Bronchial epithelial cell (primary cell): ENCODE data around the gene SH3D19. TPM values are rescaled to one million over a fixed set of nuclear protein-coding genes. Genes with fewer than 3 reads are reported as not detected.
"Not testable (repeated sequence)": the region's sequence is repeated elsewhere in the genome, so short reads cannot be mapped to it uniquely, and the experiment has no call there.

ENCODE experiments used
- DNase-seq: peaks from one replicate; pipeline ENCODE4 v3.0.0-alpha.2; 2010; ENCODE audit warnings: low read depth
- FAIRE-seq: peaks from 2 replicates; lab custom pipeline; 2011; peaks lifted over from hg19 to GRCh38; lab: Jason Lieb, UNC
- H3K27me3 ChIP-seq: 2 replicates; pipeline ENCODE4 v1.5.1; 2011; ENCODE audit warnings: low read length; ENCODE audit not compliant: control insufficient read depth, insufficient read depth
- H3K36me3 ChIP-seq: 2 replicates; pipeline ENCODE4 v1.5.1; 2011; ENCODE audit warnings: low read length; ENCODE audit not compliant: control insufficient read depth, insufficient read depth
- H3K4me3 ChIP-seq: 2 replicates; pipeline ENCODE4 v1.5.1; 2011; ENCODE audit warnings: mild to moderate bottlenecking, low read depth, low read length, control low read depth
- CTCF ChIP-seq: IDR thresholded peaks from 2 replicates; pipeline ENCODE4 v1.5.1; 2011; ENCODE audit warnings: mild to moderate bottlenecking, moderate library complexity, low read length, control low read depth, inconsistent platforms; ENCODE audit not compliant: insufficient read depth, severe bottlenecking
- total RNA-seq: library from RNA; depleted of rRNA; stranded (reverse); fragments of >200 nt; gene quantifications from 2 replicates; pipeline ENCODE4 v1.2.1, GENCODE V29; 2014

SH3D19 gene
- total RNA-seq, 1 donor from 2014 or later = 13.2 TPM

GRCh38 chr4:151092488-151092887 is 232.9 kb downstream of the SH3D19 start:
- no peak overlapping the region for H3K4me3 ChIP-seq

GRCh38 chr4:151091047-151091446 is 234.4 kb downstream of the SH3D19 start:
- FAIRE-seq (no peak), DNase-seq (peak; percentile 74)
- TF ChIP-seq CTCF = no peak
- no peaks in the 10 kb centered on the region for H3K27me3 ChIP-seq
- H3K36me3 ChIP-seq = no peaks in the 10 kb centered on the region
- no peak overlapping the region for H3K4me3 ChIP-seq

More at GRCh38 chr4:151092488-151092887, 232.9 kb downstream of the SH3D19 start:
- TF ChIP-seq CTCF = no peak
- Histone ChIP-seq H3K36me3 (no peaks in the 10 kb centered on the region), H3K27me3 (no peaks in the 10 kb centered on the region)
- FAIRE-seq = no peak
- DNase-seq = no peak

- Histone ChIP-seq H3K4me3 (no peak overlapping the region), H3K36me3 (no peaks in the 10 kb centered on the region), H3K27me3 (no peaks in the 10 kb centered on the region)
- no peak for DNase-seq
- no peak for TF ChIP-seq CTCF
- peak; percentile 36 for FAIRE-seq
Measured at GRCh38 chr4:151087467-151087866, 237.9 kb downstream of the SH3D19 start.

- H3K4me3 ChIP-seq, FAIRE-seq, H3K27me3 ChIP-seq, H3K36me3 ChIP-seq: not testable (repeated sequence)
- DNase-seq = peak; percentile 91
Measured at GRCh38 chr4:151077978-151078377, 247.4 kb downstream of the SH3D19 start.

- Histone ChIP-seq H3K36me3 (no peaks in the 10 kb centered on the region), H3K4me3 (no peak overlapping the region), H3K27me3 (no peaks in the 10 kb centered on the region)
- no peak for TF ChIP-seq CTCF
- DNase-seq (no peak), FAIRE-seq (no peak)
Measured at GRCh38 chr4:151074416-151074916, 250.9 kb downstream of the SH3D19 start.

Other genes with a start within 250 kb of the SH3D19 start
- gene RPS3A, start 226.0 kb downstream of the SH3D19 start, total RNA-seq = 3,491 and 4,856 TPM in 2 replicates
- not detected in 2 replicates for gene PRSS48, start 48.4 kb downstream of the SH3D19 start, total RNA-seq
- gene FHIP1A, start 83.6 kb upstream of the SH3D19 start, total RNA-seq = 20.8 and 25.2 TPM in 2 replicates